Globus pallidus (tissue), 1 donor: ENCODE measurements around the gene CCDC12.

Experiments used
- DNase-seq: peaks from one replicate; pipeline ENCODE4 v3.0.0-alpha.2; 2015; ENCODE audit warnings: low spot score

Gene CCDC12

DNA sequence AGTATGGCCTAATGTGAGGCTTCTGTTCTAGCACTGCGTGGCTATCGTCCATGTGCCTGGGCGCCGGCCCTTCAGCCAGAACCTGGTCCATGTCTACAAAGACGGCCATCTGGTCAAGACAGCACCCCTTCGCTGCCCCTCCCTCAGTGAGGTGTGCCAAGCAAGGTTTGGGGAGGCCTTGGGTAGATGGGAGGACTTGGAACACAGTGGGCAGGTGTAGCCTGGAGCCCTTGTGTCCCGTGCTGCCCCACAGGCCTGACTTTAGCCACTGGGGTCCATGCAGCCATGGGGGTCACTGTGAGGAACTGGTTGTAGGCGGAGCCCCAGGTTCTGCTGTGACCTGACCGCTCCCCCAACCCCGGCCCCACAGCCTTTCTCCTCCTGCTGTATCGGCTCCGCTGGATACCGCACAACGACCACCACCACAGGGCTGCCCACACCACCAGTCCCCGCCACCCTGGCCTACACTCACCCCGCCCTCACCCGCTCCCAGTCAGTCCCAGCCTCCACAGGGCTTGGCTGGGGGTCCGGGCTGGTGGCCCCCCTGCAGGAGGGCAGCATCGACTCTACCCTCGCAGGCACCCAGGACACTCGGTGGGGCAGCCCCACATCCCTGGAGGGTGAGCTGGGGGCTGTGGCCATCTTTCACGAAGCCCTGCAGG is 19.5 kb upstream of the CCDC12 start:
- no peak for DNase-seq

DNA sequence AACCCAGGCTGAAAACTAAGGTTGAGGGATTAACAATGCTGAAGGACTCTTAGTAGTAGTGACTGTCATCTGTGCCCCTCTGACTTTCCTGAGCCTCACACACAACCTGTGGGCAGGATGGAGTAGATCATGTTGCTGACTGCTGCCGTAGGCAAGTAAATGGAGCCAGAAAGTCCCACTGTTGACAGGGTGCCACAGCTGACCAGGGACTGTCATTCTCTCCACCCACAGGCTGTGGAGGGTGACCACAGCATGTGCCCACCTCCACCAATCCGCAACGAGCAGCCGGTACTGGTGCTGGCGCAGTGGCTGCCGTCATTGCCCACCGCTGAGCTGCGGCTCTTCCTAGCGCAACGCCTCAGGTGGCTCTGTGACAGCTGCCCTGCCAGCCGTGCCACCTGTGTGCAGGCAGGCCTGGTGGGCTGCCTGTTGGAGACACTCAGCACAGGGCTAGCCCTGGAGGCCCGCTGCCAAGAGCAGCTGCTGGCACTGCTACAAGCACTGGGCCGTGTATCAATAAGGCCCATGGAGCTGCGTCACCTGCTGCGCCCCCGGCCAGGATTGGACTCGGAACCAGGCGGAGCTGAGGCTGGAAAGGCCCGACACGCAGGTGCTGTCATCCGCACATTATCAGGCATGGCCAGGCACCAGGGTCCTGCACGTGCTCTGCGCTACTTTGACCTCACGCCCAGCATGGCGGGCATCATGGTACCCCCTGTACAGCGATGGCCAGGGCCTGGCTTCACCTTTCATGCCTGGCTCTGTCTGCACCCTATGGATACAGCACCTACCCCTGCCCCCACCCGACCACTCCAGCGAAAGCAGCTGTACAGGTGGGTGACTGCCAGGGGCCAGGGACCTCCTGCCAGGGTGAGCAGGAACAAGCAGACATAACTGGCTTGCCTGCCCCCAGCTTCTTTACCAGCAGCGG is 18.5 kb upstream of the CCDC12 start:
- no peak for DNase-seq

- DNase-seq: no peak
These were observed 17.4 kb upstream of the CCDC12 start for GRCh38 chr3:46993986-46994385.

- DNase-seq: no peak
These were observed 16.7 kb upstream of the CCDC12 start for GRCh38 chr3:46993292-46993691.

DNA sequence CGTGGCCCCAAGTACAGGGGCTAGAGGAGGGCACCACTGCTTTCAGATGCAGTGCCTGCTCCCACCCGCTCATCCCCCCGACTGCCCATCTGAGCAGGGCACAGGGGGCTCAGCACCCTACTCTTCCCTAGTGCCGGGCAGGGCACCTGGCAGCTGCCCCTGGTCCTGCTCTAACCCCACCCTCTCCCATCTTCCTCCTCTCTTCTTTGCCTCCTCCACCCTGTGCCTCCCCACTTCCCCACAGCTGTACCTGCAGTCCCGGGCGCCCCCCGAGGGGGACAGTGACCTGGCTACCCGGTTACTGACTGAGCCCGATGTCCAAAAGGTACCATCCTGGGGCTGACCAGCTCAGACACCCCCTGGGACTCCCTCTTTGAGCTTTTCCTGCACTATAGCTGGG is 15.7 kb upstream of the CCDC12 start:
- DNase-seq: no peak

GRCh38 chr3:46991406-46992165 is 15.0 kb upstream of the CCDC12 start:
- no peak for DNase-seq

DNA sequence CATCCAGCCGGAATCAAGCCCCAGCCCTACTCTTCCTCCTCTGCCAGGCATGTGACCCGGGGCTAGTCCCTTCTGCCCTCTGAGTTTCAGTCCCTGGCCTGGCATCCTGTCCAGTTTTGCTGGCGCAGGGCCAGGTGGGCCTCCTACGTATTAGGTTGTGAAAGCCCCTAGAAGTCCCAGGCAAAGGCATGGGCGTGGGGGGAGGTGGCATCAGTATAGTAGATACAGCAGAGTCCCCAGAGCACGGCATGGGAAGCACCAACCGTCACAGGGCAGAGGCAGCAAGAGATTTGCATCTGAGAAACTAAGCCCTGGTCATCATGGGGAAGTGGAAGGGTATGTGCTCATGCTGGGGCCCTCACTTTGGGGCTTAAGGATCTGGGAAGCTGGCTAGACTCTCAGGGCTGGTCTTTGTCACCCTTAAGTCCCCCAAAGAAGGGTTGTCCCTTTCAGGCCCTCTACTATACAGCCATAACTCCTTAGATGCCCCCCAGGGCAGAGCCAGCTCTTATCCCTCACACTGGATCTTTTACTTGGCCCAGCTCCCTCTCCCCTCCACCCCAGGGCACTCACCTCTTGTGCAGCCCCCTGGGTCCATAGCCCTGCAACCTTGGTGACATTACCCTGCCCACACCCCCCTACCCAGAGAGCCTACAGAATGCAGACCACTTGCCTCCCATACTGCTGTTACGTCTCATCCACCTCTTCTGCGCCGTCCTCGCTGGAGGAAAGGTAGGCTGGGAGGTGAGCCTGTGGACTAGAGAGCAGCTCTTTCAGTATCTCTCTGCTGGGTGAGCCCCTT is 14.2 kb upstream of the CCDC12 start:
- DNase-seq: no peak

GRCh38 chr3:46989146-46989810 is 12.7 kb upstream of the CCDC12 start:
- DNase-seq: no peak

DNA sequence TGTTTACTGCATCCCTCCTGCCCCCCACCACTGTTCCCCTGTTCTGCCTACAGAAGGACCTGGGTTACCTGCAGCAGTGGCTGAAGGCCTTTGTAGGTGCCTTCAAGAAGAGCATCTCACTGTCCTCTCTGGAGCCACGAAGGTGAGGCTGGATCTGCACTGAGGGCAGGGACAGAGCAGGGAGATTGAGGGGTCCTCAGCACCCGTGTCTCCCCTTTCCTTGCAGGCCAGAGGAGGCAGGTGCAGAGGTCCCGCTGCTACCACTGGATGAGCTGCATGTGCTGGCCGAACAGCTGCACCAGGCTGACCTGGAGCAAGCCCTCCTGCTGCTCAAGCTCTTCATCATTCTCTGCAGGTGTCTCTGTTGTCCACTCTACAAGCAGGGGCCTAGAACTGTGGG is 12.1 kb upstream of the CCDC12 start:
- no peak for DNase-seq

GRCh38 chr3:46987743-46988401 is 11.3 kb upstream of the CCDC12 start:
- no peak for DNase-seq

GRCh38 chr3:46987319-46987742 is 10.8 kb upstream of the CCDC12 start:
- no peak for DNase-seq

GRCh38 chr3:46986782-46987310 is 10.3 kb upstream of the CCDC12 start:
- no peak for DNase-seq

DNA sequence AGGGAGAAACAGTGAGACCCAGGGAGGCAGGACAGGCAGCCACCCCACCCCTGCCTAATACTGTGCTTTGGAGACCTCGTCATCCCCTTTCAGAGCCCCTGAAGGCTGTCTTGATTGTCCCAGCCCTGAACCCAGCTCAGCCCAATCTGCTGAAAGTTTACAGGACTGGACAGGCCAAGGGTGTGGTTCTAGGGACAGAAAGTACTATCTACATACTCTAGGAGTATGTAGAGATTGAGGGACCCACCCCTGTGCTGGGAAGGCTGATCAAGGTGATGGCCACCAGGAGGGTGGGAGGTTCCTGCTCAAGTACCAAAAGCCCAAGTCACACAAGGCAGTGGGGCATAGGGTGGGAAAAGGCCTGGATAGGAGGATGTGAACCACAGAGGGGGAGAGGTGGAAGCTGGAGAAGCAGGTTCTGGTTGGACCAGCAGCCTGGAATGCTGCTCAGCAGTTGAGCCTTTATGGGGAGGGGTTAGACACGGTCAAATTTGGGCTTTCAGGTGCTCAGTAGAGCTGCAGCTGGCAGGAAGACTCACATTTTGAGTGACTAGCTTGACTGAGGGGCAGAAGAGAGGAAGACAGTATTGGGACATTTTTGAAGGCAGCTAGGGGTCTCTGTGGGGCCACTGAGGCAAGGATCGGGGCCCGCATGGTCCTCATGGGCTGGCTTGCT is 9.6 kb upstream of the CCDC12 start:
- DNase-seq: no peak

GRCh38 chr3:46985588-46985987 is 9.0 kb upstream of the CCDC12 start:
- DNase-seq: no peak

DNA sequence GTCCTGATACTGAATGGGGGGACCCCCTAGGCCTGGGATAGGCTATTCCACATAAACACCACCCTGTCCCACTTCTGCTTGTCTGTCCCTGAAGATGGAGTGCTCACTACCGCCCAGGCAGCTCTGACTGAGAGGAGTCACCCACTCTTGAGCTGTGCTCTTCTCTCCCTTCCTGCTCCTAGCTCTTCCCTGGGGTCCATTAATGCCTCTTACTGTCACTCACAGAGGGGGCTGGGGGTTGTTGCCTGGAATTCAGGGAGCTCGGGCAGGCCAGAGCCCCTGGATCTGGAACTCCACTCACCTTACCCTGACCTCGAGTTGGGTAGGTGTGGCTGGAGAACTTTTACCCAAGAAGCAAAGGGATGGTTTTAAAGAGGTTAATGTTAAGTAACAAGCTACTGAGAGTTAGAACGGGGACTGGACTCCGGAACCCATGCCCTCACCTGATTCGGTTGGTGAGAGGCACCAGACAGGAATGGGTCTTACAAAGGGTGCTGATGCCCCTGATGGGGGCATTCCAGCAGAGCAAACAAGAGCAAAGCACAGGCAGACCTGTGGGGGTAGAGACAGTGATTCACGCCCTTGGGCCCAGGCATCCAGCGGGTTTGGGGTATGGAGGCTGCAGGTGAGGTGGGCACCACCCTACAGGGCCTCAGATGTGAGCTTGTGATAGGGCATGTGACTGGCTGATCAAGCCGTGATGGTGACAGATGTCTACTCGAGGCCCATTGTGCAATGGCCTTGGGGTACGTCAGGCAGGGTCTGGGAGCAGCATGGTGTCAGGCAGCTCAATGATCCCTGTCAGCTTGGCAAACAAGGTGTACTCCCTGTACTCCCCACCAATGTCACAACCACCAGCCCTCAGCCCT is 8.3 kb upstream of the CCDC12 start:
- DNase-seq: no peak

DNA sequence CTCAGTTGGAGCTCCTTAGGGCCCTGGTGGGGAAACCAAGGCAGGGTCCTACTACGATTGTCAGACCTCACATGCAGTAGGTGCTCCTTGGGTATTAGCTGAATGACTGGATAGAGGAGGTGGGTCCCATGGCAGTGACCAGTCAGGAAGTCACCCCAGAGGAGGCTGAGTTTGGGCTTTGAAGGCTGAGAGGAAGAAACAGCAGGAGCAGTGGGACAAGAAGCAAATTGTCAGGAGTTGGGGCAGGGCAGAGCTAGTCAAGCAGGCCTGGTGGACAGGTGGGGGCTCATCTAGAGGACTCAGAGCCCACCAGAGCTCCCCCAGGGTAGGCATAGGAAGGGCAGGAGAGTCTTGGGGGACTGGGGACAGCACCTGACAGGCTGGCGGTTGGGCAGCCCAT is 6.0 kb upstream of the CCDC12 start:
- no peak for DNase-seq

DNA sequence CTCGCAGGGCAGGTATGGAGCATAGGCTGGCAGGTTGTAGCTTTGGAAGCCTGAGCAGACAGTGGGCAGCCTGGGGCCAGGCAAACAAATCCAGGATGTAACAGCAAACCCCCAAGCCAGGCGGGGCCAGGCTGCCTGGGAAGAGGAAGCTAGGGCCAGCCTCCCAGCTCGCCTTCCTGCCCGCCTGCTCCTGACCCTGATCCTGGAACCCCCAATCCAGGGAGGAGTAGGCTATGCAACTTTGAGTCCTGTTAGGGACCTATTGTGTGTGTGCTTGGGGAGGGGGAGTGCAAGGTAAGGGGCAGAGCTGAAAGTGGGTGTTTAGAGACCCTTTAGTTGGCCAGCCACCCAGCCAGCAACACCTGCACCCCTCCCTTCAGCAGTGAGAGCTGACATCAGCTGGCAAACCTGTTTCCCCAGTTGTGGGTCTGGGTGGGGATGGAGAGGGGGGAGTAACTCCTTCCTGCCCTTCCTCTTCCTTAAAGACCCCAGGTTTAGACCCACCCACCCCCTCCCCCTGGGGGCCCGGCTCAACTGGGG is 5.5 kb upstream of the CCDC12 start:
- DNase-seq: no peak

DNA sequence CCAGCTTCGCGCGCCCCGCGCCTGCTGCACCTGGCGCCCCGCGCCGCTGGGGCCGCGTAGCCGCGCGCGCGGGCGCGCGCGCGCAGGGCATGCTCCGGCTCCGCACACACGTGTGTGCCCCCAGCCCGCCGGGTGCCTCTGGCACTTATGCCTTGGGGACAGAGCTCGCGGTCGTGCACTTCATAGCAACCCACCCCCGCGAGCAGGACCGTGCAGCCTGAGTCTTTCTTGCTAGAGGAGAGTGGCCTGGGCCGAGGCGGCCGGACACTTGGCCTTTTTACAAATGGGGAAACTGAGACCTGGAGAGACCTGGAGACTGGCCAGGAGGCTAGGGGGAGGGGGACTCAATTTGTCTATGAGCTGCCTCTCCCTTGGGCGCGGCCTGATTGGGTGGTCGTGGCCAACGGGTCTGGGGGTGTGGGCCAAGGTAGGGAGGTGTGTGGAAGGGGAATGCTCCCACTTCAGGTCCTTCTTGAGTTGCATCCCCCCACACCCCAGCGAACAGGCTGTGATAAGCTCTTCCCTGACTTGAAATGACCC is 3.5 kb upstream of the CCDC12 start:
- DNase-seq: no peak
